Subcutaneous adipose tissue (tissue), 4 donors: ENCODE results near the gene PPFIA1. TPM values are rescaled to one million over a fixed set of nuclear protein-coding genes. Genes with fewer than 3 reads are reported as not detected.

Experiments used
- CTCF ChIP-seq: fragments of 450-650 bp; IDR thresholded peaks from one replicate; pipeline ENCODE4 v1.5.1; 2016; ENCODE audit warnings: low read depth, mild to moderate bottlenecking, control low read depth, antibody characterized with exemption, moderate library complexity
- total RNA-seq, 4 donors: library from RNA; depleted of rRNA; stranded (reverse); fragments of >200 nt; gene quantifications; one replicate each; pipeline ENCODE4 v1.1.0, GENCODE V29; 2016

PPFIA1 gene
- total RNA-seq, 4 donors from 2014 or later: 55.3 to 137 (median 83.5) TPM

- no peak for TF ChIP-seq CTCF
Observed at GRCh38 chr11:70416881-70417280, 146.4 kb downstream of the PPFIA1 start.

- TF ChIP-seq CTCF: no peak
Observed at GRCh38 chr11:70418130-70418529, 147.6 kb downstream of the PPFIA1 start.

GRCh38 chr11:70419307-70420007, 149.0 kb downstream of the PPFIA1 start:
- no peak for TF ChIP-seq CTCF

GRCh38 chr11:70420008-70420464, 149.5 kb downstream of the PPFIA1 start:
- TF ChIP-seq CTCF: no peak

GRCh38 chr11:70420496-70420895, 150.0 kb downstream of the PPFIA1 start:
- no peak for TF ChIP-seq CTCF

GRCh38 chr11:70421123-70421522, 150.6 kb downstream of the PPFIA1 start:
- TF ChIP-seq CTCF: no peak

GRCh38 chr11:70422692-70423522, 152.4 kb downstream of the PPFIA1 start:
- TF ChIP-seq CTCF: no peak
